GM19395 (cell line): Measurements from ENCODE around the gene ZNF319.

Experiments used
- ATAC-seq: cut with Tn5 transposase; IDR thresholded peaks from one replicate; pipeline ENCODE4 v1.9.1; 2021; ENCODE audit warnings: mild to moderate bottlenecking, moderate library complexity; ENCODE audit not compliant: unreplicated experiment

Gene ZNF319

DNA sequence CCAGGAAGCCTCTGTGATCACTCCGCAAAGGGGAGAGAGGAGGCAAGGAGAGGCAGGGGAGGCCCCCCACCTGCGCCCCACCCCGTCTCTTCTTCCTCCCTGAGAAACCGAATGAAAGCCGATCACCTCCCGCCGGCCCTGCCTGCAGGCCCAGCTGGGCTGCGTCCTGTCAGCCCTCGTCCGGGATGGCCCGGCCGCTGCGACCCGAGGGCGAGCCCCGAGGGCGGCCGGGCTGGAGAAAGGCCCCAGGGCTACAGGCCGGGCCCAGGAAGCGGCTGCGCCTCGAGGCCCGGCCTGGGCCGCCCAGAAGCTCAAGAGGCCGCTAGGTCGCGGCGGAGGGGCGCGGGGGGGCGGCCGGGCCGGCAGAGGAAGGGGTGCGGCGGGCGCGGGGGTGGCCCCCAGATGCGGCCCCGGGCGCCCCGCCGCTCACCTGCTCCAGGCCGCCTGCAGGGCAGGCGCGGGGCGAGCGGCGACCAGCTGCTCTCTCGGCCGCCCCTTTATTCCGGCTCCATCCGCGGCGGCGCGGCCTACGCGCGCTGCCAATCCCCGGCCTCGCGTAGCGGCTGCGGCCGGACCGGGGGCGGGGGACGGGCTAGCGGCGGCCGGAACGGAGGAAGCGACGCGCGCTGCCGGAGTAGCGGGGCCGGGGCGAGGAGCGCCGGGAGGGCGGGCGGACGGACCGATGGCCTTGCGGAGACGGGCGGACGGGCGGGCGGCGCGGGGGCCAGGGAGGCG, at the start of gene ZNF319:
Gene ZNF319 (minus strand): TSS at position 702 of the 735 bp plus-strand sequence. CDS start 2,407 bp downstream, outside the sequence.
- ATAC-seq: peak; percentile 19

DNA sequence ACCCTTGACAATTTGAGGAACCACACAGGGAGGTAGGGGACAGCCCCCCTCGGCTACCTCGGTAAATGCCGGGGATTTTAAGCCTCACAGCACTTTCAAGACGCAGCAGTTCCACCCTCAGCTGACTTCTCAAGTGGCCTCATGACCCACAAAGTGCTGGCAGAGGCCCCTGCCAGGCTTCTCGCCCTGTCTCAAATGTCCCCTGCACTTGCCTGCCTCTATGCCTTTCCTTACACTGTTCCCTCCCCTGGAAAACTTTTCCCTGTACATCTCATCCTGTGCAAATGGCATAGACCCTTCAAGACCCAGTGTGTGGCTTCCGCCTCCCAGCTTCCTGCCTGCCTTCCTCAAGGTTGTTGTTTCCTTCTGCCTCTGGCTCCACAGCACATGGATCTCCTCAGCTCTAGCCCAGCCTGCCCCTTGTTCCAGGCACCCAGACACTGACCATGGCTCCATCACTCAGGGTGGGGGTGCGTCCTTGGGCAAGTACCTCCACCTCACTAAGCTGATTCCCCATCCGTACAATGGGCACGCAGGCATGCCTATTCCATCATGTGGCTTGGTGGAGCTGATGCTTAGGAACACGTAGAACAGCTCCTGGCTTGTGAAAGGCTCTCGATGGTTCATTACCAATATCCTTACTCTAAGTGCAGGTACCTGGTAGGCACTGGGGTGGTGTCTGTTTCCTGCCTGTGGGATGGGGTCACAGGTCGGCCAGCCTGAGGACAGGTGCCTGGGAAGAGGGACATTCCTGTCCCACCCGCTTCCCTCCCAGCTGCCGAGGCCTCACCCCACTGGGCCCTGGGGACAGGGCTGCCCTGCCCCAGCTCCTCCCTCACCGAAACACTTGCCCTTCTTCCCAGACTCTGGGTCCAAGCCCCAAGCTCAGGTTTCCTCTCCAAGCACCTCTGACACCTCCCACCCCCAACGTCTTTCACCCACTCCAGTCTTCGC, 49.0 kb upstream of the ZNF319 start:
- ATAC-seq: no peak

DNA sequence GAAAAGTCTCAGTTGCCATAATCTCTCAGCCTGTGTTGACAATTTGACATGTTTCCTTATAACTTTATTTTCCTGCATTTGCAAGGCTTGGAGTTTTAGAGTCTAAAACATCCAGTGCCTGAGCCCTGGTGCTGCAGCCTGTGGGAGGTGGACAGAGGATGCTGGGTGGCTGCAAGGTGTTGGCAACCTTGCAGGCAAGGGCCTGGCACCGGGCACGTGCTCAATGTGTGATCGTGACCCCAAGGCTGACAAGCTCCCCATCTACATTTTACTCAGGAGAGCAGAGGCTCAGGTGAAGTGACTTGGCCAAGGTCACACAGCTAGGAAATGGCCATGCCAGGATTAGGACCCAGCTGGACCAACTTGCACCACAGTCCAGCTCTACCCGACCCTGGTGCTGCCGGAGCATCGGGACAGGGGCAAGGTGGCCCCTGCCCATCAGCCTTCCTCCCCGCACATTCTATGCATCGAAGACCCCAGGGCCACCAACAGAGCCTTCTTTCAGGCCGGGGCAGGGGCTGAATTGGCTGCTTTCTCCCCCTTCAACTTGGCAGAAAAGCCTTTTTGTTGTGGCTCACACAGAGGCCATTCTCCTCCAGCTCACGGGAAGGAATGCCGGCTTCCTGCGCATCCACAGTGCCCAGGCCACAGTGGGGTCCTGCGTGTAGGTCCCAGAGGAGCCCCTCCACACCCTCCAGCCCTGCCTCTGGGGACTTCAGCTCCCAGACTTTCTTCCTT, 48.2 kb upstream of the ZNF319 start:
- no peak for ATAC-seq

DNA sequence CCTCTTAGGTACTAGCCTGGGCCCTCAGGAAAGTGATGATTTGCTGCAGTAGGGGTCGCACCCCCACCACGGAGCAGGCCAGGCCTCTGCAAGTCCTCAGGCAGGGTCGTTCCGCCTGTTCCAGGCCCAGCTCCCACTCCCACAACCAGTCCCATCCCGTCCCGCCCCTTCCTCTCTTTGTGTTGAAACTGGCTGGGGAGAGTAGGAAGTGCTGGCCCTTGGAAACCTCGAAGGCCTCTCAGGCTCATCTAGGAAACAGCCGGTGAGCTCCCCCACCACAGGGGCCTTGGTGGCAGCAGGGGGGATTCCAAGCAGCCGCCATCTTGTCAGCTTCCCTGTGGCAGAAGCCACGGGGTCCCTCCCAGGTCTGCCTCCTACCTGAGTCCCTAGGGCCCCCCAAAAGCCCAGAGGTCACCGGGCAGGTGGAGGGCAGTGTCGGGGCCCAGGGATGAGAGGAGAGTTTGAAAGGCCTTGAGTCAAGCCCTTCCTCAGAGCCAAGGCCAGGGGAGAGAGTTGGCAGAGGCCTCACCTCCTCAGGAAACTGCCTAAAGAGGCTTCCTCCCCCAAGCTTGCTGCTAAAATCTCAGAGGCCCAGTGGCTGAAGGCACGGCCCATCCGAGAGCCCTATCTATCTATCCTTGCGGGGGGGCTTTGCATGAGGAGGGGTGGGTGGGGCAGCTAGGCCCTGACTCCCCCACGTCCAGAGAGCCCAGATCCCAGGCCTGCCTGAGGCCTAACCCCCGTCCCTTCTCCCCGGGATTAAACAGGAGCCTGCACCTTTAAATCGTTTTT, 47.3 kb upstream of the ZNF319 start:
- no peak for ATAC-seq

DNA sequence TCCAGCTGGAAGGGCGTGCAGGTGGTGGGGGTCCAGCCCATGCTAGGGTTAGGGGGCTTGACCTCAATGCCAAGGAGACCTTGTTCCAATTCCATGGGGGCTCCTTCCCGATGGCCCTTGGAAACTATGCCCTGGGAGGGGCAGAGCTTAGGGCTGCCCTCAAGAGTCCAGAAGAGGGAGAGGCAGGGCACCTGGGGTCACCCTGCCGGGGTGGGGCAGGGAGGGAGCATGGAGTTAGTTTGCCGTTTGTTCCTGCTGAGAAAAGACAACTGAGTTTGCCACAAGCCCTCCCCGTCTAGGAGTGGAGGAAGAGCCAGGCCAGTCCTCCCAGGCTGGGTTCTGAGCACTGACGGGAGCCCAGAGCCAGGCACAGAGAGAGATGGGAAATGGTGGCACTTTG, 46.5 kb upstream of the ZNF319 start:
- no peak for ATAC-seq

DNA sequence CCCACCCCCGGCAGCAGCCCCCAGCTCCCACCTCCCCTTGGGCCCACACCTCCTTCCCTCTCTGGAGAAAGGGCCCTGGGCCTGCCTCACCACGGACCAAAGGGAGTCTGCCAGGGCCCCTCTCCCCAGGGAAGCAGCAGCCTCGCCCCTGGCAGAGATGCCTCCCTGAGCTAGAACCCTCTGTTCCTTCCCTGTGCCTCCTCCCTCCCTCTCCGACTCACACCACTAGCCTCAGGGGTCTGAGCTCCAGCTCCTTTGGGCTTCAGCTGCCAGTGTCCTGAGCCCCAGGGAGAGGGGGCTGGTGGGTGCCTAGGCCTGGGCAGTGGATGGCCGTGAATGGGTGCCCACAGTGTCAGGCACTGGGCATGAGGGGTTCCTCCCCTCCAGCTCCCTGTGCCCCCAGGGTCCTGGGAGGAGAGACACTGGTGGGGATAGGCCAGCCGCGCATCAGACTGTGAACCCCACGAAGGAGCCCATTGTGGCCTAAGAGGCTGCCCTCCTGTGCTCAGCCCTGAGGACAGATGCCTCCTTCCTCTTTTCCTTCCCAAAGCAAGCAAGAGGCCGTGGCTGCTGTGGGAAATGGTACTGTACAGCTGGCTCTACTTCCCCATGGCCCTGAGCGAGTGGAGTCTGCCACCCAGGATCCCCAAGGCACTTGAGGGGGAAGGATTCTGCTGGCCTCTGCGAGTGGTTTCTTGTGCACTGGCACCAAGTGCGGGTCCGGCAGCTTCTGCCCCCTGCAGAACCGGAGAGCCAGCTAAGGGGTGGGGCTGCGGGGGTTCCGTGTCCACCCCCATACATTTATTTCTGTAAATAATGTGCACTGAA, 45.8 kb upstream of the ZNF319 start:
- no peak for ATAC-seq

DNA sequence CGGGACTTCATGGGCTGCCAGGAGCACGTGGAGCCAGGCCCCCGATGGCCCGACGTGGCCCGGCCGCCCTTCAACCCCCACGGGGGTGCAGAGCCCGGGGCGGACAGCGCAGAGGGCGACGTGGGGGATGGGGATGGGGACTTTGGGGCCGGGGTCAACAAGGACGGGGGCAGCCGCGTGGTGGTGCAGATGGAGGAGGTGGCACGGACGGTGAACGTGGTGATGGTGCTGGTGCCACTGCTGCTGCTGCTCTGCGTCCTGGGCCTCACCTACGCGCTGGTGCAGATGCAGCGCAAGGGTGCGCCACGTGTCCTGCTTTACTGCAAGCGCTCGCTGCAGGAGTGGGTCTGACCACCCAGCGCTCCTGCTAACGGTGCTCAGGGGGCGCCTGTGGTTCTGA, 44.6 kb upstream of the ZNF319 start:
- ATAC-seq: no peak

DNA sequence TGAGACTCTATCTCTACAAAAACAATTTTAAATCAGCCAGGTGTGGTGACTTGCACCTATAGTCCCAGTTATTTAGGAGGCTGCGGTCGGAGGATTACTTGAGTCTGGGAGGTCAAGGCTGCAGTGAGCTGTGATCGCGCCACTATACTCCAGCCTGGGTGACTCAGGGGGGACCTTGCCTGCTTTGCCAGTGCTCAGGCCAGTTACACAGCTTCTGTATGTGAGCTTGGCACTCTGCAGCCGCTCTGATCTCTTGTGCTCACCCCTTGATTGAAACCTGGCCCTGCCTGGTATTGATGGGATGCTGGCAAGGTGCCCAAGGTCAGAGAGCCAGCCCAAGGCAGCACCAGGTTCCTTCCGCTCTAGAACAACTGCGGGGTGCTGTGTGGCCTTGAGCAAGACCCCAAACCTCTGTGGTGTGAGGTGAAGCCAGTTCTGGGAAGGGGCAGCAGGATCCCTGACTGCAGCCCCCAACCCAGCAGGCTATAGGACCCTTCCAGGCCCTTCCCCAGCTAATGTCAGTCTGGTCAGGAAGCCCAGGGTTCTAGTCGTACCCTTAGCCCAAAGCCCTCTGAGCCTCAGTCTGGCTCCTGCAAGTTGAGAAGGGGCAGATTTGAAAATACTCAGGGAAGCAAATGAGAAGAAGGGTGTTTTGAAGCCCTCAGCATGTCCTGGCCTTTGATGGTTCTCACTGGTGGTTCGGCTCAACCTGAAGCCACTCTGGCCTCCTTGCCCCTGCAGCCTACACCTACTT, 44.0 kb upstream of the ZNF319 start:
- ATAC-seq: no peak

DNA sequence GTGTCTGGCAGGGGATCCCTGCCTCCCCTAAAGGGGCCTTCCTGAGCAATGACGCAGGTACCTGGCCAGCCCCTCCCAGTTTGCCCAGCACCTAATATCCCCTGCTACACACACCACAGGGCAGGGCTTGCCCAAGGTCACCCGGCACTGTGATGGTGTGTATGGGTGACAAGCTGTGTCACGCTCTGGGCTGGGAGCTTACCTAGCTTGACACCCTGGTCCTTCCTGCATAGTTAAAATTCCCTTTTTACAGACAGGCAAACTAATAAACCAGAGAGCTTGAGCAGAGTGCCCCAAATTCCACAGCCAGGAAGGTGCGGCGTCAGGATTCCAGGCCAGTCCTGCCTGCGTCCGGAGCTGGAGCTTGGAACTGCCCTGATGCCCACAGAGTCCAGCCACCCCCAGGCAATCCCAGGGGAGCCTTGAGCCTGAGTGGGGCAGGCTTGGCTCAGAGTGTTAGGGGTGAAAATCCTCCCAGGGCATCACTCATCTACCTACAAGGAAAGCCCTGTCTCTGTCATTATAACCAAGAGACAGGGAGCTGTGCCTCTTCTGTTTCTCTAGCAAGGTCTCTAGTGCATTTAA, 43.2 kb upstream of the ZNF319 start:
- no peak for ATAC-seq

DNA sequence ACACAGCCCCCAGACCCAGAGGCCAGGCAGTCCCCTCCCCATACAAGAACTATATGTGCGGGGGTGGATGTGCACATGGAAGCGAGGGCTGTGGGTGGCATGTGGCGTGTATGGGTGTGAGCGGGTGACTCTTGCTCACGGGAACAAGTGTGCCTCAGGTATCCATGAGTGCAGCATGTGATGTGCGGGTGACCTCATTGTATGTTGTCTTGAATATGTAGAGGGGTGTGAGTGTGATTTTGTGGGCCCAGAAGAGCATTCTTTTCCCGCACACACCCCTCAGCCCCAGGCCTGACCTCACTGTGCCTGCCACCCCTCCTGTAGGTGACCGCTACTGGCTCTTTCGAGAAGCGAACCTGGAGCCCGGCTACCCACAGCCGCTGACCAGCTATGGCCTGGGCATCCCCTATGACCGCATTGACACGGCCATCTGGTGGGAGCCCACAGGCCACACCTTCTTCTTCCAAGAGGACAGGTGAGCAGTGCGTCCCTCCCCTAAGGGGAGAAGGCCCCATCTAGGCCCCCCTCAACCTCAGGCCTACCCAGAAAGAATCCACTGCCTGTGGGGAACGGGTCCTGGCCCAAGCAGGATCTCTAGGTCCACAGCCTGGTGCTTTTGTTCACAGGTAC, 42.5 kb upstream of the ZNF319 start:
- ATAC-seq: no peak

DNA sequence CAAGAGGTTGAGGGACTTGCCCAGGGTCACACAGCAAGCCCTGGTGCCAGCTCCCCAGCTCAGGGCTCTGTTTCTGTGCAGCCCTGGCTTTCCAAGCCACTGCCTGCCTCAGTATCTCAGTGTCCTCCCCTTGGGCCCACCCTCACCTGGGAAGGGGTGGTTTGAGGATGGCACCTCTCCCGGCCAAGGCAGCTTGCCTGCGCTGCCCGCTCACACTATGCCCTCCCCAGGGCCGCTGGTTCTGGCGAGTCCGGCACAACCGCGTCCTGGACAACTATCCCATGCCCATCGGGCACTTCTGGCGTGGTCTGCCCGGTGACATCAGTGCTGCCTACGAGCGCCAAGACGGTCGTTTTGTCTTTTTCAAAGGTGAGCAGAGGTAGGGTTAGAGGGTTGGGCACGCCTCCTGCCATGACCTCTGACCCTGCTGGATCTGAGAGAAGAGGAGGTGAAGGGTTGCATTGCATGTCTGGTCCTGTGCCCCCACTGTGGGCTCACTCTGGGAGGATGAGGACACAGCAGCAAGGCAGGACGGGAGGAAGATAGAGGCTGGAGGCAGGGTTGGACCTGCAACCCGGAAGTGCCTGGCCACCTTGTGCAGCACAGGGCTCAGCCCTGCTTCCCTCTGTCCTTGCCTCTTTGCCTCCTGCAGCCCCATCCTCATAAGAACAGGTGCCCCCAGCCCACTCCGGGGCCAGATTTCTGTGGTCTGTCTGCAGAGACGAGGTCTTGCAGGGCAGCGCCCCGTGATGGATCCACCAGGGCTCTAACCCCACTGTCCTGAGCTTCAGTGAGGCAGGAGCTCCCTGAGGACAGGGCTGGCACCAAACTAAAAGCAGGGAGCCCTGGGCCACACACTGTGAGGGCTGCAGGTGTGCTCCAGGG, 41.8 kb upstream of the ZNF319 start:
- no peak for ATAC-seq

DNA sequence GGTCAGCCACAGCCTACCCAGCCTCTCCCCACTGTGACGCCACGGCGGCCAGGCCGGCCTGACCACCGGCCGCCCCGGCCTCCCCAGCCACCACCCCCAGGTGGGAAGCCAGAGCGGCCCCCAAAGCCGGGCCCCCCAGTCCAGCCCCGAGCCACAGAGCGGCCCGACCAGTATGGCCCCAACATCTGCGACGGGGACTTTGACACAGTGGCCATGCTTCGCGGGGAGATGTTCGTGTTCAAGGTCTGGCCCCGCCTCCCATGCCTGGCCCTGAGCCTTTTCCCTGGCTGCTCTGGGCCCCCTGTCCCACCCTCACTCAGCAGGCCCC, 41.1 kb upstream of the ZNF319 start:
- no peak for ATAC-seq

DNA sequence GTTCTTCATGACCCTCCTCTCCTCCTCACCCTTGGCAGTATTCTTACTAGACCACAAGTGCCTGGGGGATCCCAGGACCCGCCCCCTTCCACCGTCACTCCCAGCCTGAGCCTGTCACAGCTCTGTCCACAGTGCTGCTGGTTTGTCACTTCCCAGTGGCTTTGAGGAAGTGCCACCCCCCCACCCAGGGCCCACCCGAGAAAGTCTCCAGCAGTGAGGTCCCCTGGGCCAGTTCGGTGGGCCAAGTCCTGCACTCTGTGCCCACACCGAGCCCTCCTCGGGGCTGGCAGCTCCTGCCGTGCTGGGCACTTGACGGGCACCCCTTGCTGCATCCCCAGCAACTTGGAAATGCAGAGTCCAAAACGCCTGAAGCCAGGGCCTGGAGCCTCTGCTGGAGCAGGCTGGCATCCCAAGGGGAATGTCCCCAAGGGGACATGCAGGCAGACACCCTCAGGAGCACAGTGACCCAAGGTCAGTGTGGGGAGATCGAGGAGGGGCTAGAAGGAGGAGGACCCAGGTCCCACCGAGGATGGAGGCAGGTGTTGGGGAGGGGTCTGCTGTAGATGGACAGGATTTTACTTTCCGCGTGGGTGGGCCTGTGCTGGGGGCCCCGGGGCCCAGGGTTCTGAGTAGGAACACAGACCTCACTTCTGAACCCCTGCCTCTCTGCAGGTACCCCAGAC, 40.6 kb upstream of the ZNF319 start:
- no peak for ATAC-seq

DNA sequence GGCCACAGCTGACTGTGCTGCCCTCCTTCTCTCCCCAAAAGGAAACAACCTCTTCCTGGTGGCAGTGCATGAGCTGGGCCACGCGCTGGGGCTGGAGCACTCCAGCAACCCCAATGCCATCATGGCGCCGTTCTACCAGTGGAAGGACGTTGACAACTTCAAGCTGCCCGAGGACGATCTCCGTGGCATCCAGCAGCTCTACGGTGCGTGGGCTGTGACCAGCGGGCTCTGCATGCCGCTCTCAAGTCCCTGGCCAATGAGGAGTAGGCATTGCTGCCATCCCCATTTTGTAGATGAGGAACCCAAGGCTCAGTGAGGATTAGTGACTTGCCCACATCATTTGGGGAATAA, 40.0 kb upstream of the ZNF319 start:
- ATAC-seq: no peak

DNA sequence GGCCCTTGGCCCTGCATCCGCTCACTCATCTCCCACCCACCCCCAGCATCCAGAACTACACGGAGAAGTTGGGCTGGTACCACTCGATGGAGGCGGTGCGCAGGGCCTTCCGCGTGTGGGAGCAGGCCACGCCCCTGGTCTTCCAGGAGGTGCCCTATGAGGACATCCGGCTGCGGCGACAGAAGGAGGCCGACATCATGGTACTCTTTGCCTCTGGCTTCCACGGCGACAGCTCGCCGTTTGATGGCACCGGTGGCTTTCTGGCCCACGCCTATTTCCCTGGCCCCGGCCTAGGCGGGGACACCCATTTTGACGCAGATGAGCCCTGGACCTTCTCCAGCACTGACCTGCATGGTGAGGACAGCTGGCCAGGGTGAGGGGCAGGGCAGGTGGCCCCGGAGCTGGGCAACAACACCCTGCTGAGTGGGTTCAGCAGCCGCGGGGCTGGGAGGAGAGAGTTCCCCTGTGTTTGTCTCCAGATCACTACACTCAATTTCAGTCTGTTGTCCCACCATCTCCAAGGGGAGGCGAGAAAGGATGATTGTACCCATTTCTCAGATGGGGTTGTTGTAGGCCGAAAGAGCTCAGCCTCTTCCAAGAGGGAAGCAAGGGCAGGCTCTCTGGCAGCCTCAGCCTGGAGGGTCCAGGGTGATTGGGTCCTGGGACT, 39.5 kb upstream of the ZNF319 start:
- no peak for ATAC-seq

DNA sequence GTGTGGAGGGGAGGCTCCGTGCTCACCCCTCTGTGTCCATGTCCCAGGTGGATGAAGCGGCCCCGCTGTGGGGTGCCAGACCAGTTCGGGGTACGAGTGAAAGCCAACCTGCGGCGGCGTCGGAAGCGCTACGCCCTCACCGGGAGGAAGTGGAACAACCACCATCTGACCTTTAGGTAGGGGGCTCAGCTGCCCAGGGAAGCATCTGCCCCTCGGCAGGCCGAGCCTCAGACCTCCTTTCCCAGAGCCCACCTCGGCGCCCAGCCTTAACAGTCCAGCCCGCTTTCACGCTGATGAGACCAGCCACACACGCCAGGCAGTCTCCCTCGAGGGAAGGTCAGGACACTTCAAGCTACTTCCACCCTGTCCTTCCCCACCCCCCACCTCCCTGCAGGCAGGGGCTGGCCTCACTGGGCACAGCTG, 37.8 kb upstream of the ZNF319 start:
- no peak for ATAC-seq
